UCSD-AML1 (cell line): ENCODE measurements around the gene BABAM2.

ENCODE experiments used
- DNase-seq: peaks from one replicate; lab custom pipeline; 2025; ENCODE audit not compliant: unreplicated experiment; lab: John Stamatoyannopoulos, UW

BABAM2 gene

DNA sequence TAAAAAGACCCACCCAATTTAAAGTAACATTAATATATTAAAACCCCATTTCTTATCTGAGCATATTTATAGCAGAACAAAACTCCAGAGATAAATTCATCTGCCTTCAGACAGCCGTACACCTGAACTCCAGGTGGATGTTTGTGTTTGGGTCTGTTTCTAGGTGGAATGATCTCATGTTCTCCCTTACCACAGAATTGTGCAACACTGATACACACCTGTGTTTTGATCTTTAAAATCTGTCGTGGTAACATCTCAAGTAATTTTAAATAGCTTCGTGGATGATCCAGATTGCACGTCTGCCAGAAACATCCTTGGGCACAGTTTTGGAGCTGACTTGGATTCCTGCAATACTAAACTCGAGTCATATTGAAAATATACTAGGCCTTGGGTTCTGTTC lies 294.6 kb downstream of the BABAM2 start:
- no peak for DNase-seq

DNA sequence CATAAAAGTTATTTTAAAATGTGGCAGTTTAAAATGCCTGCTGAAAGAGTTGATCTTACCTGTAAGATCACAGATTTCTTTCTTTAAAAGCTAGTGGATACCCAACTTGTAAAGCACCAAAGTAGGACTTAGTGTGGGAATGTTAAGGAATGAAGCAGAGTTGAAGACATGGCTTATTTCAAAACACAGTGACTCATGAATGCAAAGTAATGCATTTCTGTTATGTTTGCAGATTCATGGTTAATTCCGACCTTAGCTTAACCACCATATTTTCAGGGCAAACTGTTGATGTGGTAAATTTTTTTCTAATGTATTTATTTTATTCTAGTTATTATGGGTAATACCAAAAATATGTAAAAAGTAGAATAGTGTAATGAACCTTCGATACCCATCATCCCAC lies 295.4 kb downstream of the BABAM2 start:
- DNase-seq, result no peak

DNA sequence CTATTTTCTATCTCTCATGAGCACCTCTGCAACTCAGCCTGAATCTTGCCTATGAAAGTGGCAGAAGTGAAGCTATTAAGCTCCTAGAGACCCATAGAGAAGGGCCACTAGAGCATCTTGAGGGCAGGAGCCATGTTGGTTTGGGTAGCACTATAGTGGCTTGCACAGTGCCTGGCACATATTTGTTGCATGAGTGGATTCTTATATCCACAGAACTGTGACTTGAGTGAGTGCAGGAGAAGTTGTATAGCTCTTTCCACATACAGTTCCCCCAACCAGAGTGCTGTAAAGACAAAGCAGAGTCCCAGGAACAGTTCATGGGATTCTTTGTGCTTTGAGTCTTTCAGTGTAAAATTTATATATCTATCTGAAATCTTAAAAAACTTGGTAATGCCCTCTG lies 296.7 kb downstream of the BABAM2 start:
- DNase-seq, result no peak

DNA sequence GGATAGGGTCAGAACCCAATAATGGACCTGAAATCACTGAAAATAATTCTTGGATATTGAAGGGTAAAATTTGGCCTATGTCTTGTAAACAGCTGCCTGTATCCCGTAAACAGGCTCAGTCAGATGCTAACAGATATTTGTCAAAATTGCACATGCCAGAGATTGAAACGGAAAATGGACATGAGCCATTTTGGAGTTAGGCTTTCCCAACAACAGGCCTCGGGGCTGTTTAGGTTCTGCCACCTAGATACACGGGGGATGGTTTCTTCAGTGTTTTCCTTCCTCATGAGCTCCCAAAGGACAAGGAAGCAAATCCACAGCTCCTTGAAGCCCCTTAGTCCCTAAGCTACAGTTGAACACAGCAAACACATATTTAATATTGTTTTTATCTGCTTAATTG lies 297.9 kb downstream of the BABAM2 start:
- DNase-seq, result no peak

DNA sequence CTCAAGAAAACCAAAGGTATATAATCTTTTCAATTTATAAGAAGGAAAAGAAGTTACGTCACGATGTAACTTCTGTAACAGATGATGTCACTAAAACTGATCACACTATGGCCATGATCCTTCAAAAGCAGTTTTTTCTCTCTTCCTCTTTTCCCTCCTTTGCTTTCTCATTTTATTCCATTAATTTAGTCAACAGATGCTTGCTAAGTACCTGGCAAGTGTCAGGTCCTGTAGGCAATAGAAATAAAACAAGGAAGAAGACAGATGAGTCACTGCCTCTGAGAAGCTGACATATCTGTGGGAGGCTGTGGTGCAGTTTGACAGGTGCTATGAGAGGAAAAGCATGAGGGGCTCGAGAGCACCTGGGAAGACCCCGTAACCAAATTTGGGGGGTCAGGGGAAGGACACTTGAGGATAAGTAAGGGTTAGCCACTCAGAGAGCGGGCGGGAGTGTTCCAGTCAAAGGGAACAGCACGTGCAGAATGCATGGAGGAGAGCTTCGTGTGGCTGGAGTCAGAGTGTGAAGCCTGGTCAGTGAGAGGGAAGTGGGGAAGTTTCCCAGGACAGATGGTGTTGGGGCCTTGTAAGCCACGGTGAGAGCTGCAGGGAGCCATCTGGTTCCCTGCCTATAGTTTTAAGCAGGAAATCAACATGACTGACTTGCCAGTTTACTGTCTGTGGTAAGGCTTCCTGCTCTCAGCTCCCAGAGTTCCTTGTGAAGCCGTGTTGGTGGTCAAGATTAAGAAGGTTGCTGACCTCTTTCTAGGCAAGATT lies 303.3 kb downstream of the BABAM2 start:
- DNase-seq, result peak; percentile 61

DNA sequence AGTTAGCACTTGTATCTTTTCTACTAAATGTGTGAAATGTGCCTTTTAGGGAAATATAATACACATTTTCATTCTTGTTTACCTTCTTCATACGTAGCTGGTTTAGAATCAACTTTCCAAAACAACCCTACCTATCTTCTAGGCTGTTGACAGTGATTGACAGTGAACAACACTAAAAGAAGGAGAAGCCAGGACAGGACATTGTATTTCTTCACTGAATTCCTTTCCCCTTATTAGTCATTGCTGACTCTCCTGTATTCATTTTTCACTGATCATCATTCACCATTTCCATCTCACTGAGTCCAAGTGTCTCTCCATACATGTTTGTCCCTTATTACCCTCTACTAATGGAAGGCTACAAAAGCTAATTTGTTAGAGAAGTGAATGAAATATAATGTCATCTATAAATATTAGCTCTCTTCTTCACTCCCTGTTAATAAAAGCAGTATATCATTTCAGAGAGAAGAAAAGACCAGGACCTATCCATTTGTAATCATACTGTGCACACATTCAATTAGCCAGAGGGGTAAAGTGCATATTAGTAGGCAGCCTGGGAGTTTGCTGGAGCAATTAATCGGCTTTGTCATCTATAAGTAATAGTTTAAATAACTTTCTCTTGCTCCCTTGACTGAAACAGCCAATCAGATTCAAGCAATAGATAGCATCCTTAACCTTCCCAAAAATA lies 309.6 kb downstream of the BABAM2 start:
- no peak for DNase-seq

DNA sequence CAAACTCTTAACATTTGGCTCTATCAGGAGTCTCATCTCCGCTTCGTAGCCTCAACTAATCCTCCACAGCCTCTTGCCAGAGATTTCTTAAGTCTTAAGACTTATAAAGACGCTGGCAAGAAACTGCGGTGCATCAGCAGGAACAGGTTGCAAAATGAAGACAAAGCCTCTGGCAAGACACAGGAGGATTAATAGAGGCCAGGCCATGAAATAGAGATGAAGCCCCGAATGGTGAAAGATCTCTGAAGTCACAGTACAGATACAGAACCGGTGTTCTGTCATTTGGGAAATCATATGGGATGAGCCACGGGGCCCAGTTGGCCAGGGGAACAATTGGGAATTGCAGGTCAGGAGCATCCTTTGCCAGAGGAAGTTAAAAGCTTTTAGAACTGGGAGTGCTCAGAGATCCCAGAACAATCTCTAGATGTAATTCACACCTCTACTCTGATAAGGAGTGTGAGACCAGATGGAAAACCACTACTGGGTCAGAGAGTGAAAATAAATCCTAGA lies 311.2 kb downstream of the BABAM2 start:
- DNase-seq, result no peak

DNA sequence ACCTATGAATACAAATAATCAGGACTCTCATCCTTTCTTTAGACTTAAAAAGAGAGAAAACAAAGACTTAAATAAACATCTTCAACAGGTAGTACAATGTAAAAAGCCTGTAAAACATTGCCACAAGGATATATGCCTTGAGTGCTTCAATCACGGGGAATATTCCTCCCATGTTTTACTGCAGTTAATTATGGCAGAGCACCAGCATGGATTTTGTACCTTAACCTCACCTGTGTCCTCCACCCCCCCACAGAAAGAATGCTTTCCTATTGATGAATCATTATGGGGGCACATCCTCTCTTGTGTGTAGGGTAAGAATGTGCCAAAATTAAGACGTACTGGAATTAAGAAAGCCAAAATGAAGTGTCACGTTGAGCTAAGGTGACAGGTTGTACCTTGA lies 312.2 kb downstream of the BABAM2 start:
- no peak for DNase-seq

DNA sequence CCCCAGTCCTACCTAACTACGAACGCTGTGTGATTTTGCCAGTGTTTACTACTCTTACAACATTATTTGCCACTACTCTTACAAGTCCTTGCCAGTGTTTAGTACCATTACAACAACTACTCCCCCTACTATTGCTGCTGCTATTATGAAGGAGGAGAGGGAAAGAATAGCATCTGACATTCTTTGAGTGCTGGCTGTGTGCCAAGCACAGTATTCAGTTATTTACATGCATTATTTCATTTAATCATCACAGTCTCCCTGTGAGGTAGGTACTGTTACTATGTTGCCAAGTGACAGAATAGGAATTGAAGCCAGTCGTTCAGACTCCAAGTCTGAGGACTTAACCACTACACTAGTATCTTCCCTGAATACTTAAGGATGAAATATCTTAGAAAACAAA lies 316.2 kb downstream of the BABAM2 start:
- DNase-seq, result no peak

DNA sequence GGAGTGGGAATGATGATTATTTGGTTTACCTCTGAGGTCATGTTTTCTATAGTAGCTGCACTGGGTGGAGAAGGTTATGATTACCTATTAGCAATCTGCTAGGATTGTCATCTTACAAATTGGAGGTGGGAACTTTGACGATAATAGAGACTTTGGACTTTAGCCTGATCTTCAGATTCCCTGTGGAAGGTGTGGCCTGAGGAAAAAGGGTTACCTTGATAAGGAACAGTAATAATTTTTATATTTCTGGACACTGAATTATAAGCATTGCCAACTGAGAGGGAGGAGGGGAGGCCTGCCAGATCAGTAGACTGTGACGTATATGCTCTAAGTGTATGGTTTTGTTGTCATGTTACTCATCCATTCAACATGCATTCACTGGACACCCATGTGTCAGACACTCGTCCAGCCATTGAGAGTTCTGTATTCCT lies 318.7 kb downstream of the BABAM2 start:
- DNase-seq, result no peak

DNA sequence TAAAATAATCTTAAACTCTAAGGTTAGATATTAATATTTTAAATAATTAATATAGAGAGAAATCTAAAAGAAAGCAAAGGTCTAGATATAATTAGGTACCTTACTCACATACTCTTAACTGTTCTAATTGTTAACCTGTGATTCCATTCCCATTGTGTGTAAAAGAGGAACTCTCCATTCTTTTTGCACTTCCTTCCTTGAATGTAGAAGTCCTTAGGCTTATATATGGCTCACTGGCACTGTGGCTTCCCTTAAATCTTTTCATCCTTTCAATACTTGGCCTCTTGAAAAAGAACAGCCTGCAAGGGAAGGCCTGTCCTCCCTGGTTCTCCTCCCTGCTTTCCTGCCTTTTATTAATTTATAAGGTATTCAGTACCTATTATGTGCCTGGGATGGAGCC lies 319.3 kb downstream of the BABAM2 start:
- DNase-seq, result no peak

DNA sequence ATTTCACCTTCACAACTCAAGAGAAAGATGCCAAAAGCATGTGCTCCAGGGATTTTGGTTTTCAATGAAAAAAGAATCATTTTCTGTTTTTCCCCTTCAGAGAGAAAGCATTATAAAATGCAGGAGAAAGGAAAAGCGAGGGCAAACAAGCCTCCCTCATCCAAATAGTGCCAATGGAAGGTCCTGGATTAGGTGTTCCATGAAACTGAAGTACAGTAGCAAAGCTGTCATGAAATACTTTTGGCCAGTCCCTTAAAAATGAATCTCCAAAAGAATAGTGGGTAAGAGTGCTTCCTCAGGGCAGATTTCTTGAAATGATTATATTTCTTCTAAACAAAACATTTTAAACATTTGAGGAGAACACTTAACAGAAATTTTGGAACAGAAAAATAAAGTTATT lies 320.0 kb downstream of the BABAM2 start:
- no peak for DNase-seq

DNA sequence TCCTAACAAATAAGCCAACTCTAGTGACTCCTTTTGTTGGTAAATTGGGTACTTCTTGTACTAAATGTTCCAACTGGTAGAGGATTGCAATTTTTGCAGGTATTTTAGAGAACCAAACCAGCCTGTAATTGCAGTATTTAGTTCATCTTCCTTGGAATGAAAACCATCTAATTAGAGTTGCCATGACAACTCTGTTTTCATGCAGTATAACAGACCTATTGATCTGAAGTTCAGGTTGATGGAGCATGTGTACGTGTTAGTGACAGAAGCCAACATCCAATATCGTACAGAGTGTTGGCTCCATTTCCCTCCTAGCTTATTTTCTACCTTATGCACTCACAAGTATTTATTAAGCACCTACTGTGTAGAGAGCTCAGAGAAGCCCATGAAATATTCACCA lies 325.8 kb downstream of the BABAM2 start:
- no peak for DNase-seq

DNA sequence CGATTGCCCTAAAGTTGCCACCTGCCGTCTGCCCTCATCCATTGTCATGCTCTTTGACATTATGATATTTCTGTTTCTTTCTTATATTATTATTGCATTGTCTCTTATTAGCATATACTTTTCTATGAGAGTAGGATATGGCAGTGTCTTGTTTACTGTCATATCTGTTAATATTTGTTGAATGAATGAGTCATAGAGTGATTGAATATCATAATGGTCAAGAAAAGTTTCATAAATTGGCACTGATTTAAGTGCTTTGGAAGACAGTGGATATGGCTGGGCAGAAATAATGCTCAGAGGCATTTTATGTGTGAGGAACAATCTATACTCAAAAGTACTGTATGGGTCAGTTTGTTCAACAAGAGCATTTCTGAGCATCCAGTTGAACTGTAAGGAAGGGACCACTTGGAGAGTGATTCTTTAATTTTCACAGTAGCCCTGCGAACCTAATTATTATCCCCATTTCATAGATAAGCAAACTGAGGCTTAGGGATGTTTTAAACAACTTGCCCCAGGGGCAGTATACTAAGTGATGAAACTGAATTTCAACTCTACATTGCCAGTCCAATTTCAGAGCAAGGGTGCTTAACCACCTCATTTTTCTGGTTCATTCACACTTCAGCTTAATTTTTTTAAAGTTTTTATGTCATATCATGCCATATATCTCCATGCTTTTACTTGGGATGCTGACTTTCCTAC lies 326.7 kb downstream of the BABAM2 start:
- DNase-seq, result no peak

DNA sequence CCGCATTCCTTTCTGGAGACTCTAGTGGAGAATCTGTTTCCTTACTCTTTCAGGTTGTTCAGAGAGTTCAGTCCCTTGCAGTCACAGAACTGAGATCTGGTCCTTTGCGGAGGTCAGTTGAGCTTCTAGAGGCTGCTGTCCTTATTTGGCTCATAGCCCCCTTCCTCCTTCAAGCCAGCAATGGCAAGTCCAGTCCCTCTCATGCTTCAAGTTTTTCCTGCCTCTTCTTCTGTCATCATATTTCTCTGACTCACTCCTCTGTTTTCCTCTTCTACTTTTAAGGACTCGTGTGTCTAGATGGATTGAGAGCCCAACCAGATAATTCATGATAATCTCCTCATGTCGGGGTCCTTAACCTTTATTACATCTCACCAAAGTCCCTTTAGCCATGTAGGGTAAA lies 328.6 kb downstream of the BABAM2 start:
- DNase-seq, result no peak

DNA sequence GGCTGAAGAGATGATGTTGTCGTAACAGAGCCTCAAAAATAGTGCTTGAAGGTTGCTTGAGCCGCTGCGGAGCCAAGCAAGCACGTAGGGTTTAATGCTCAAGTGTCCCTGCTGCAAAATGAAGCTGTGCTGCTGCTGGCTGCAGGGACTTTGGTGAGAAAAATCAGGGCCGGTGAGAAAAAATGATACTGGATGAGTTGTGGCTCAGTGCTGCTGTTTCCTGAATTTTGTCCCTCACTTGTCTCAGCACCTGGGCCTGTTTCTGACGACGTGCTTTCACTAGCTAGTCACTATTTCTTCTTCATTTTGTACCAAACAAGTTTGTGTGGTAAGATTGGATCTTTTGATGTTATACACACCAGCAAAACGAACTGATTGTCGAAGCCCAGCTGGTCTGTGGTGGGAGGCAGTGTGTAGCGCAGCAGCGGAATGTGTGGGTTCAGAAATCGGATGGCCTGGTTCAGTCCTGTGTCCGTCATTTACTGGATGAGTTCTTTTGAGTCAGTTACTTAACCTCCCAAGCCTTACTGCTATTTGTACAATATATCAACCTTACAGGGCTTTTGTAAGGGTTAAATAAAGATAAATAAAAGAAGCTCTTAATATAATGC lies 329.3 kb downstream of the BABAM2 start:
- DNase-seq, result no peak

DNA sequence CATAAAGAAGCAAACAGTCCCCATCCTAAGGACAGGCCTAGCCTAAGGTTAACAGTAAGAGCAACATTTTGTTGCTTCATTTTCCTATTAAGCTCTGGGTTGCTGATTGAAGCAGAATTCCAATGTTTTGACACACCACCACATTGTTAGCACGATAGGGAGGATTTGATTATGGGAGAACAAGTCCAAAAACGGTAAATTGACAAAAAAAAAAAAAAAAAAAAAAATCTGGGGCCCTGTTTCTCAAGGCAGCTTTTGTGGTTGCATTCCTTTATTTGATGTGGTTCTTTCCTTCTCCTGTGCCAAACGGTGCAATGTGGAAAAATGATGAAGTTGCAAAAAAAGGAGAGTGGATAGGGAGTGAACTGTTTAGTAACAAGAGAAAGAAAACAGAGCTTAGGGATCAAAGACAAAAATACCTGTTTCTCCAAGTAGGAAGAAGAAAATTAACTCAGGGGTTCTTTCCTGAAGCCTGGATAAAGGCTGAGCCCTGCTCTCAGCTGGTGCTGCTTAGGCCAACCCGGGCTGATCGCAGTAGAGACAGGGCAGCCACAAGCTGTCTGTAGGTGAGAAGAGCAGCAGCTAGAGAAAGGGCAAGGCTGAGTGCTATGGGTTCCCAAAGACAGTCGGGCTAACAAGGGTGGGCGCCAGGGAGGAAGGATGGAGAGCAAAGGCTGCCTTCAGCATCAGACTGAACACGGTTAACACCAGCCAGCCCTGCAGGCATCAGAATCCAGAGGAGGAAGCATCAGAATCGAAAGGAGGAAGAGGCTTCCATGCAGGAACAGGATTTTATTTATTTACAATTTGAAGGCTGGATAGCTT lies 334.3 kb downstream of the BABAM2 start:
- DNase-seq, result no peak

DNA sequence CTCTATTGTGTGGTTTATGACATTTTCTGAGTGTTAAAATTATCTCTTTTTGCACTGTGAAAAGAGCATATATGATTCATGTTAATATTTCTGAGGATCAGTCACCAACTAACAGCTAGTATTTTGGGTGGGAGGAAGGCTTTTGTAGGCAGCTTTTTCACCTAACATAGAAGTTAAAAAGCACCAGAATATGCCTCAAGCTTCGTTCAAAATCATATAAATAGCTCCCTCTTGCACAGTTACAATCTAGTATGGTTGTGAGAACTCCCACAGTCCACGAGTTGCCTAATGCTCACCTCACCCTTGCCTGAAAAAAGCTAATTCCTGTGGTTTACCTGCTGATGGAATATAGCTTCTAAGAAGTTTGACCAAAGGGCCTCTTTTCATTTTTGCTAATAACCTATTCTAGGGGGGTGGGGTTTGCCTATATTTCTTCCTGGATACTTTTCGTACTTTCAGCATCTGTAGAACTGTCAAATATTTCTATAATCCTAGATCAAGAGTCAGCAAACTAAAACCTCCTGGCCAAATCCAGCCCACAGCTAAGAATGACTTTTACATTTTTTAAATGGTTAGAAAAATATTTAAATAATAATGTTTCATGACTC lies 335.0 kb downstream of the BABAM2 start:
- no peak for DNase-seq

DNA sequence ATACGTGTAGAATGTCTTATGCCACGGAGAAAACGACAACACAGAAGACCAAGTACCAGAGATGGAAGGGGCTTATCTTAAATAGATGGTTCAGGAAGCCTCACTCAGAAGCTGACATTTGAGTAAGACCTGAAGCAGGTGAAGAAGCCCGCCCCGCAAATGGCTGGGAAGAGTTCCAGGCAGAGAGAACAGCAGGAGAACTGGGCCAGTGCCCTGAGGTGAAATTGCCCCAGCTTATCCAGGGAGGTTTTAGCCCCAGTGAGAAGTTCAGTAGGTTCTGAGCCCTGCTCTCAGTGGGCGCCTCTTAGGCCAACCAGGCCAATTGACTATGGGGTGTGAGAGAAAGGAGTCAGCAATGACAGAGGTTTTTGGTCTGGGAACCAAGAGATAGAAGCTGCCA lies 336.0 kb downstream of the BABAM2 start:
- DNase-seq, result no peak

DNA sequence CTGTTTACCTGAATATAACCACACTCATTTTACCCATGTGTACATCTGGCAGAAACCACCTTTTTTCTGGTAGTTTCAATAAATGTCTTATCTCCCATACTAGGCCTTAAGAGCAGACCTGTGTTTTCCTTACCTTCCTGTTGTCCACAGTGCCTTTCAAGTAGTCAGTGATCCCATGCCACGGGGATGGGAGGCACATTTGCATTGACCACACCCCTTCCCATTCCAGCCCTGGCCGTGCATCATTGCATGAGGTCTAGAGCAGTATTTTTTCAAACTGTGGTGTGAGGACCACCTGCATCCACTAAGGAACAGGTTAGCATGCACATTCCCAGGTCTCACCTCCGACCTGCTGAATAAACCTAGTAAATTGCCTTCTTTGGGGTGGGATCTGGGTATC lies 337.0 kb downstream of the BABAM2 start:
- DNase-seq, result no peak
